GM18526 (cell line): ENCODE data around the gene AGBL4.

ENCODE experiments used
- POLR2A ChIP-seq: IDR thresholded peaks from 3 replicates; pipeline ENCODE4 v1.6.1; 2011; ENCODE audit not compliant: insufficient read length; ENCODE audit errors: extremely low read depth

AGBL4 gene

GRCh38 chr1:48687282-48688045 lies 1336.3 kb downstream of the AGBL4 start:
- no peak for TF ChIP-seq POLR2A

DNA sequence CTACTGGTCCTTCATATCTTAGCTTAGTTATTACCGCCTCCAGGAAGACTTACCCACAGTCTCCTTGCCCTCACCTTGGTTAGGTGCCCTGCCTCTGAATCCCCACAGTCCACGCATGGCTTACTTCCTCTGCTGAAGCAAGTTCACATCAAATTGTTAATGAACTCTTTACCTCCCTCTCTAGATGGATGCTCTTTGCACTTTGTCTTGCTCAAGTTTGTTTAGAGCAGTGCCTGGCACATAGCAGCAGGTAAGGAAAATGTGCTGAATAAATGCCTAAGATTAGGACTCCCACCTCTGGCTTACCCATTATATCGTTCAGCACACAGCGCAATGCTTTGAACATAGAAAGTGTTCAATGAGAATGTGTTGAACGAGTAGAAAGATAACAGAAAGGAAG lies 1337.6 kb downstream of the AGBL4 start:
- TF ChIP-seq POLR2A, result no peak

- no peak for TF ChIP-seq POLR2A
Observed at GRCh38 chr1:48684381-48684780, 1339.4 kb downstream of the AGBL4 start.

DNA sequence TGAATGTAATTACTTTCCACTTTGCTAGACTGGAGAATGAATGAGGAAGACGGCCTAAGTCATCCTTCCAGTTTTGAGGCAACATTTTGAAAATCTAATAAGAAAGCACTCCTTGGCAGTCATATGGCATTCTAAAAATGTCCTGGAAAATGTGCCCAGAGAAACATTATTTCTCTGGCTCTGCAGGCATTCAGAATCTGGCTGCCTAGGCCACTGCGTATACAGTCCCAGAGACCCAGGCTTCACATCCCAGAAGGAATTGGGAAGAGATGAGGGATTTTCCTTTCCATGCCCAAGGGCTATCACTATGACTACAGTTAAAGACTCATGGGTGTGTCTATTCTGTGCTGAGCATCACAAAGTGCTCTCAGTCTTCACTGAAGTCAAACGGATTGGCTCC lies 1339.9 kb downstream of the AGBL4 start:
- TF ChIP-seq POLR2A, result no peak

GRCh38 chr1:48681476-48682305 lies 1342.1 kb downstream of the AGBL4 start:
- TF ChIP-seq POLR2A, result no peak

- TF ChIP-seq POLR2A, result no peak
Observed at GRCh38 chr1:48680411-48681035, 1343.2 kb downstream of the AGBL4 start.

GRCh38 chr1:48679859-48680258 lies 1343.9 kb downstream of the AGBL4 start:
- TF ChIP-seq POLR2A, result no peak

DNA sequence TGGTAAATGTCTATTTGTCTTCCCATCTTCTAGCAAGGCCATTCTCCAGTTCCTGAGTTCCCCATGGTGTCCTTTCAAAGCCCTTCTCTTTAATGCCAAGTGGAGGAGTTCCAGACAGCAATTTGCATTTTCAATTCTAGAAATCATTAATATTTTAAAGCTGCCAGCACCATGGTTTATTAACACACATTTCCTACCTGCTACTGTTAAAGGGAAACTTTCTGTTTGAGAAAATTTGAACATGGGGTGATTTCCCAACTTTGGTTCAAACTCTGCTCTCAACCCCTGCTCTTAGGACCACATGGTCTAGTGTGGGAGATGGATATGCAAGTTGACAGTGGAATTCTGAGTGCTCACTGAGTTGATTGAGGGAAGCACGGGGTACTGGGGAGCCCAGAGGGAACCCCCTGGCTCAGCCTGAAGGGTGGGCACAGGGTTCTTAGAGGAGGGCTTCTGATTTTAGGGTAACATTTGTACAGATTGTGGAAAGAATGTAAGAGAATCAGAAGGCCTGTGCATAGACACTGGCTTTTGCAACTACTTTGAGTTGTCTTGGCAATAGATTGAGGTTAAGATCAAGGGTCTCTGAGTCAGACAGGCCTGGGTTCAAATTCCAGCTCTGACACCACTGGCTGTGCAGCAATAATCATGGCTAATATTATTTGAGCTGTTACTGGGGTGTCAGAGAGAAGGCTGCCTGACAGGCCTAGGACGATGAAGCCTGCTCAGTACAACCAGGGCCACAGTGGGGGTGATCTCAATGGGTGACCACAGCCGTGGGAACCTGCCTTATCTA lies 1344.8 kb downstream of the AGBL4 start:
- no peak for TF ChIP-seq POLR2A

DNA sequence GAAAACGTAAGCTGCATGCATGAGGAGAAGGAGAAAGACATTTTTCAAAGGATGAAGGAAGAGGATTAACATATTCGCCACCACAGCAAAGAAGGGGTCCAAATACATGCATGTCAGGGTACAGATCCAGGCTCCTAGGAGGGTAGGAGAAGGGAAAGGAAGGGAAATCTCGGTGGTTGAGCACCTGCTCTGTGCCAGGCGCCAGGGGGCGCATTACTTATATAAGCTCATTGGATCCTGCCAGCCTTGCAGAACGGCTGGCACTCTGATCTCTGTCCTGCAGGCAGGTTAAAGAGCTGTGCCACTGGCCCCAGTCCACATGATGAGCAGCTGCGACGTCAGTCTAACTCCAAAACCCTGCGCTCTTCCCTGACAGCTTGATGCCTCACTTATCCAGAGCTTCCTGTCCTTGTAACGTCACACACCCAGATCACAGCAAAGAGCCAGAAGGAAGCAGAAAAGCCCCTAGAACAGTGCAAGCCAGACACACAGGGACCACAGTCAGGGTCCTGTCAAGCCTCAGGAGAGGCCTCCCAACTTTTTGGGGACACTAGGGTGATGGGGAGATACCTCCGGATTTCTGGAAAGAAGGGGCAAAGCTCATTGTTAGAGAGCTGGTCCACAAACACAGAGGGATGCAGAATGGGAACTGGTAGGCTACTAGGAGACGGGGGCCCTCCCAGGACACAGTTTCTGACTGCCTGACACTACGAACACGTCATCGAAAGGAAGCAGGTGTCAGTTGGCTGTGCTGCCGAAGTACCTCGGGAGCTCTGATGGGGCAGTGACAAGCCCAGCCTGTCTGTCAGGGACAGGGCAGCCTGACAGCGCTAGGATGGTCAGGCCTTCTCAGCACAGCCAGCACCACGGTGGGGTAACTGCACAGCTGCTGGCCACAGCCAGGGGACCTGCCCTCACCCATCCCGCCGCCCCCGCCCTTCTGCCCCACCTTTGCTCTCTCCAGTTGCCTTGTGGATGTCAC lies 1346.2 kb downstream of the AGBL4 start:
- TF ChIP-seq POLR2A, result no peak

DNA sequence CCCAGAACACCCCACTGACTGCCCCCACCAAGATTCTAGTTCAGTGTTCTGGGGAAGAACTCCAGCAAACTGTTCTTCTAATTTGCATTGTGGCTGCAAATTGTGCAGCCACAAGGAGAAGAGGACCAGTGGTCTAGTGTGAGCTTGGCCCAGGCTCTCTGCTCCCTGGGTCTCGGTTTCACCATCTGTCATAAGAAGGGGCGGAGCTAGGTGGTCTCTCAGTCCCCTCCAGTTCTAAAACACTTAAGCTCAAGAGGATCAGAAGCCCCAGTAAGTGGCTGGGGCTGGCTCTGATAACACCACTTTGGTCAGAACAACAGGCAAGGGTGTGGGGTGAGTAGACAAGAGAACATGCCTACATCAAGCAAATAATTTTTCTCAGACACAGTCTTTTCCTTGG lies 1346.9 kb downstream of the AGBL4 start:
- TF ChIP-seq POLR2A, result no peak

GRCh38 chr1:48676376-48676775 lies 1347.4 kb downstream of the AGBL4 start:
- no peak for TF ChIP-seq POLR2A

- no peak for TF ChIP-seq POLR2A
Observed at GRCh38 chr1:48675251-48675650, 1348.5 kb downstream of the AGBL4 start.

DNA sequence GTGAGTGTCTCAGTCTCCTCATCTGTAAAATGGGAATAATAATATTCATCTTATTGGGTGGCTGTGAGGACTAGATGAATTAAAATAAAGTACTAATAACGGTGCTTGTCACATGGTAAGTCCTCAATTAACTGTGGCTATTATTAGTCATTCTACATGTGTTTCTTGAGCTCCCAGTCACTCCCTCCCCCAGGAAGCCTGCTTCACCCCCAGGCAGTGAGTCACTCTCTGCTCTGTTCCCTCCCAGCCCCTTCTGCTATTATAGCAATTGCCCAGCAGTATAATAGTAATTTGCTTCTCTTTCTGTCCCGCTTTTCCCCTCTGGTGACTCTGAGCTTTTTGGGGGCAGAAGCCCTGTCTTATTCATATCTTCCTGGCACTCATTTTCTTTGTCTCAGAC lies 1349.1 kb downstream of the AGBL4 start:
- no peak for TF ChIP-seq POLR2A
